ENCODE results near the gene CFLAR. TPM values are rescaled to one million over a fixed set of nuclear protein-coding genes. Genes with fewer than 3 reads are reported as not detected.

CFLAR gene
- total RNA-seq, 1 experiment from 2014 or later = 21.5 TPM

- TF ChIP-seq GABPB1 (CRISPR knock-in tag; IDR thresholded peaks at IDR 0.05) (no peak), TEAD4 (CRISPR knock-in tag; IDR thresholded peaks at IDR 0.05) (no peak), NR2C2 (CRISPR knock-in tag; IDR thresholded peaks at IDR 0.05) (no peak), PRDM15 (CRISPR knock-in tag; IDR thresholded peaks at IDR 0.05) (no peak), SP1 (CRISPR knock-in tag; conservative IDR thresholded peaks at IDR 0.05) (no peak)
These were observed 85.4 kb downstream of the CFLAR start (continued) for GRCh38 chr2:201201371-201201770.

DNA sequence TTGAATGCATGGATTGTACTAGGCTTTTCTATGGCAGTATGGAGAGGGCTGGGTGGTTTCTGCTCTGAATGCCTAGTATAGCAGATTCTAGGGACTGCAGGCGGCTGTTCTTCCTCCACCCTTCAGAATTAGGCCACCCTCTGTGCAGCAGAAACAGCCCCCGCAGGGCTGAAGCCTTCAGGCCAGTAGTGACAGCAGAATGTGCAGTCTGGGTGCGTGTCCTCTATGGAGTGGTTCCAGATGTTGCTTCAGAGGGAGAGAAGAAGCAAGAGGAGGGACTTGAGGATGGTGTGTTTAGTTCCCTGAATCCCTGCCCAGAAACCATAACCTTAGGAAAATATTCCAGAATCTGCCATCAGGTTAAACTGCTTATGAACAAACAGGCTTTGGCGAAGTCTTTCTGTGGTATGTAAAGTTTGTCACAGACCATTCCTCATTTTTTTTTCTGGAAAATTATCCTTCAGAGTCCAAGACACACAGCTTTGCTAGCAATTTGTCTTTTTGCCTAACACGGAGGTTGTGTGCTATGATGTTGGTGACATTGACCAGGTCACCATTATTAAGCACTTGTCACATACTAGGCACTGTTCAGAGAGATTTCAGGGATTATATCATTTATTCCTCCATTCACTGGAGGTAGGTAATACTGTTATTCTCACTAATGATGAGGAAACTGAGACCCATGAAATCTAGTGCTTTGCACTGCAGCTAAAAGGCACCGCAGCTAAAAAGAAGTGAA, 88.1 kb downstream of the CFLAR start:
- Mint-ChIP-seq H3K4me1 (peaks cover 3% of the 10 kb centered on the region; the same call in 1 of the 2 replicates), H3K4me3 (no peak overlapping the region), H3K27ac (no peak overlapping the region), H3K36me3 (no peaks in the 10 kb centered on the region), H3K27me3 (ENCODE audit: low read depth) (no peaks in the 10 kb centered on the region), H3K9me3 (no peaks in the 10 kb centered on the region)
- TF ChIP-seq ELF4 (CRISPR knock-in tag; IDR thresholded peaks at IDR 0.05; ENCODE audit: low read depth) = no peak
- no peak for TF ChIP-seq ERG (CRISPR knock-in tag; IDR thresholded peaks at IDR 0.05)
- TF ChIP-seq ETV6 (CRISPR knock-in tag; IDR thresholded peaks at IDR 0.05) = no peak
- TF ChIP-seq RORB (CRISPR knock-in tag; IDR thresholded peaks at IDR 0.05) = no peak
- TF ChIP-seq FOXK1 (CRISPR knock-in tag; IDR thresholded peaks at IDR 0.05) = no peak
- no peak for TF ChIP-seq USF2 (CRISPR knock-in tag; IDR thresholded peaks at IDR 0.05)
- TF ChIP-seq SMAD4 (CRISPR knock-in tag; IDR thresholded peaks at IDR 0.05) = no peak
- no peak for TF ChIP-seq TP53 (CRISPR knock-in tag; IDR thresholded peaks at IDR 0.05)
- no peak for TF ChIP-seq ZSCAN18 (CRISPR knock-in tag; IDR thresholded peaks at IDR 0.05)
- no peak for TF ChIP-seq NR2C2 (CRISPR knock-in tag; IDR thresholded peaks at IDR 0.05)
- no peak for TF ChIP-seq OVOL2 (CRISPR knock-in tag; IDR thresholded peaks at IDR 0.05; ENCODE audit: borderline replicate concordance)
- no peak for TF ChIP-seq FOXP1 (CRISPR knock-in tag; IDR thresholded peaks at IDR 0.05; ENCODE audit: borderline replicate concordance)
- no peak for TF ChIP-seq CREM (CRISPR knock-in tag; IDR thresholded peaks at IDR 0.05)
- TF ChIP-seq IRF2 (CRISPR knock-in tag; IDR thresholded peaks at IDR 0.05; ENCODE audit: borderline replicate concordance, low read depth) = no peak
- TF ChIP-seq, protein P1, sequence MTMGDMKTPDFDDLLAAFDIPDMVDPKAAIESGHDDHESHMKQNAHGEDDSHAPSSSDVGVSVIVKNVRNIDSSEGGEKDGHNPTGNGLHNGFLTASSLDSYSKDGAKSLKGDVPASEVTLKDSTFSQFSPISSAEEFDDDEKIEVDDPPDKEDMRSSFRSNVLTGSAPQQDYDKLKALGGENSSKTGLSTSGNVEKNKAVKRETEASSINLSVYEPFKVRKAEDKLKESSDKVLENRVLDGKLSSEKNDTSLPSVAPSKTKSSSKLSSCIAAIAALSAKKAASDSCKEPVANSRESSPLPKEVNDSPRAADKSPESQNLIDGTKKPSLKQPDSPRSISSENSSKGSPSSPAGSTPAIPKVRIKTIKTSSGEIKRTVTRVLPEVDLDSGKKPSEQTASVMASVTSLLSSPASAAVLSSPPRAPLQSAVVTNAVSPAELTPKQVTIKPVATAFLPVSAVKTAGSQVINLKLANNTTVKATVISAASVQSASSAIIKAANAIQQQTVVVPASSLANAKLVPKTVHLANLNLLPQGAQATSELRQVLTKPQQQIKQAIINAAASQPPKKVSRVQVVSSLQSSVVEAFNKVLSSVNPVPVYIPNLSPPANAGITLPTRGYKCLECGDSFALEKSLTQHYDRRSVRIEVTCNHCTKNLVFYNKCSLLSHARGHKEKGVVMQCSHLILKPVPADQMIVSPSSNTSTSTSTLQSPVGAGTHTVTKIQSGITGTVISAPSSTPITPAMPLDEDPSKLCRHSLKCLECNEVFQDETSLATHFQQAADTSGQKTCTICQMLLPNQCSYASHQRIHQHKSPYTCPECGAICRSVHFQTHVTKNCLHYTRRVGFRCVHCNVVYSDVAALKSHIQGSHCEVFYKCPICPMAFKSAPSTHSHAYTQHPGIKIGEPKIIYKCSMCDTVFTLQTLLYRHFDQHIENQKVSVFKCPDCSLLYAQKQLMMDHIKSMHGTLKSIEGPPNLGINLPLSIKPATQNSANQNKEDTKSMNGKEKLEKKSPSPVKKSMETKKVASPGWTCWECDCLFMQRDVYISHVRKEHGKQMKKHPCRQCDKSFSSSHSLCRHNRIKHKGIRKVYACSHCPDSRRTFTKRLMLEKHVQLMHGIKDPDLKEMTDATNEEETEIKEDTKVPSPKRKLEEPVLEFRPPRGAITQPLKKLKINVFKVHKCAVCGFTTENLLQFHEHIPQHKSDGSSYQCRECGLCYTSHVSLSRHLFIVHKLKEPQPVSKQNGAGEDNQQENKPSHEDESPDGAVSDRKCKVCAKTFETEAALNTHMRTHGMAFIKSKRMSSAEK (CRISPR knock-in tag; IDR thresholded peaks at IDR 0.05; ENCODE audit: borderline replicate concordance) = no peak
- ATAC-seq = no peak
- DNase-seq (ENCODE audit: low spot score) = no peak
- ChIA-PET CTCF (interaction anchor here (1.5 kb wide), 1 partner anchor 28 kb away, joined by 3 read pairs; no protein-coding TSS in a partner anchor), POLR2A (no interaction called here)

All from WTC11 (cell line).